ENCODE results near the gene POU3F1. TPM values are rescaled to one million over a fixed set of nuclear protein-coding genes. Genes with fewer than 3 reads are reported as not detected.

Gene POU3F1
- total and polyA plus RNA-seq, 2 donors (not counting 1 experiment from before 2014, with no cell fraction given) = 0.63 to 3.8 TPM

DNA sequence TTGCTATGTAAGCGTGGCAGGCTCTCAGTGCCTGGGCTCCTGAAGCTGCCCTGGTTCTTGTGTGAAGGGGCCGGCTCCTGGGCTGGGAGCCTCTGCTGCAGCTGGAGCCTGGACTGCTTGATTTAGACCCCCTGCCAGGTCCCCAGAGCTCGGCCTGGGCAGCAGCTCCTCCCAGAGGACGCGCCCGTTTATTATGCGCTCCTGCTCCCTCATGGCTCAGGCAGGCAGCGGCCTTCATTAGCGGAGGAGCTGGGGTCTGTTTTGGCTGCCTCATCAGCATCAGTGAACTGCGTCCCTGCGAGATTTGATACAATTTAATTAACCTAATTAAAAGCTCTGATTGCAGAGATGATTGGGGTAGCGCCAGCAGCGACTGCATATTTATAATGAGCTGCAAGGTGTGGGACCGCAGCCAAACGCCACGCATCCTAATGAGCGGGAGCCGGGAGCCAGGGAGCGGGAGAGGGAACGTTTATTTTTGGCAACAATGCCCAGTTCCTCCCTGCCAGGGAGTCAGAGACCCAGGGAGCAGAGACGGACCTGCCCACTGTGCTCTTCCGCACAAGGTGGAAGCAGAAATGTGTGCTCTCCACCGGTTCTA is 17.4 kb downstream of the POU3F1 start:
- peaks cover 19% of the 10 kb centered on the region for H3K4me1 Mint-ChIP-seq
- Histone ChIP-seq H3K36me3 (replicated peaks in 1 of 2; ENCODE audit: control extremely low read depth in 1 of 2, control insufficient read depth in 1 of 2, extremely low read depth in 1 of 2, insufficient read depth in 2 of 2, low read length in 1 of 2) (peaks cover 6 to 14% of the 10 kb centered on the region in 2 experiments), H3K27ac (ENCODE audit: low read length in 2 of 2) (no peak overlapping the region), H3K27me3 (replicated peaks in 1 of 4; ENCODE audit: control extremely low read depth in 1 of 4, control insufficient read depth in 3 of 4, insufficient read depth in 4 of 4, low read length in 3 of 4) (no peaks in the 10 kb centered on the region), H3K4me3 (ENCODE audit: control extremely low read depth in 1 of 5, extremely low read depth in 1 of 5, insufficient read depth in 1 of 5, low read depth in 2 of 5, low read length in 4 of 5) (no peak overlapping the region), H2AFZ (ENCODE audit: insufficient read depth, low read depth, low read length, poor library complexity, severe bottlenecking) (no peak overlapping the region), H3K4me1 (ENCODE audit: control insufficient read depth in 2 of 2, insufficient read depth in 2 of 2, low read length in 2 of 2) (peaks cover 5 to 13% of the 10 kb centered on the region in 2 donors), H3K79me2 (ENCODE audit: control insufficient read depth, insufficient read depth, low read length) (no peaks in the 10 kb centered on the region), H3K9me3 (ENCODE audit: control extremely low read depth in 1 of 3, control insufficient read depth in 2 of 3, insufficient read depth in 1 of 3, low read length in 2 of 3) (no peaks in the 10 kb centered on the region), H3K4me2 (replicated peaks; ENCODE audit: low read depth, low read length, poor library complexity, severe bottlenecking) (no peak overlapping the region), H3K9ac (ENCODE audit: low read length) (no peak overlapping the region), H4K20me1 (ENCODE audit: control insufficient read depth, insufficient read depth, low read length, poor library complexity, severe bottlenecking) (no peaks in the 10 kb centered on the region)
- H3K4me3 Mint-ChIP-seq = no peak overlapping the region
- H3K9me3 Mint-ChIP-seq (ENCODE audit: insufficient read depth) = no peaks in the 10 kb centered on the region
- intact Hi-C loops (cut with micrococcal nuclease) = loop anchor here (5.0 kb wide), 1 partner anchor 473 kb away; no protein-coding TSS in a partner anchor
- CTCF ChIA-PET = interaction anchor here (0.6 to 3.5 kb wide), 6 partner anchors 42 to 803 kb away, joined by 3 to 15 read pairs (median 4); no protein-coding TSS in a partner anchor
- no peak for DNase-seq
- POLR2A ChIA-PET = no interaction called here
- TF ChIP-seq EZH2 (IDR thresholded peaks at IDR 0.05; ENCODE audit: borderline replicate concordance, insufficient read depth, low read depth, low read length, poor library complexity, severe bottlenecking) = no peak
- no peak for TF ChIP-seq CTCF (IDR thresholded peaks at IDR 0.05)
- no peak for ATAC-seq (ENCODE audit: low read depth)
- H3K27me3 Mint-ChIP-seq = peaks cover 7% of the 10 kb centered on the region
- 88% methylated on average over 20 of the region's 23 CpGs for WGBS (ENCODE audit: insufficient coverage)
- H3K27ac Mint-ChIP-seq = no peak overlapping the region

DNA sequence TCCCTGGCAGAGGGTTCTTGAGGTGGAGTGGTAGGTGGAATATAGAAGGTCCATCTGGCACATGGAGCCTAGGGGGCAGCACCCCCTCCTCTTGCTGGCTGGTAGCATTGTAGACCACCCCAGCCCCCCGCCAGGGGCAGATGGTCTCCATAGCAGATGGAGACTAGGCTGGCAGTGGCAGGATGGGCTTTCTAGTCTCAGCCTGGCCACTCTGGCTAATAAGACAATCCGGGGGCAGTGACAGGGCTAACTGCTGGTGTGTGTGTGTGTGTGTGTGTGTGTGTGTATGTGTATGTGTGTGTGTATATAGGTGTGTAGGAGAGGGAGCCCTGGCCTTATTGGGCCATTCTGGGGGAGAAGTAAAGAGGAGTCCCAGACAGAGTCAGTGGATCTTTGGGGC is 17.9 kb downstream of the POU3F1 start:
- H3K4me1 ChIP-seq (ENCODE audit: control insufficient read depth in 2 of 2, insufficient read depth in 2 of 2, low read length in 2 of 2) = peaks cover 5 to 13% of the 10 kb centered on the region in 2 donors
- H3K27ac ChIP-seq (ENCODE audit: low read length in 2 of 2) = no peak overlapping the region
- WGBS (ENCODE audit: insufficient coverage) = 58% methylated on average over 2 of the region's 2 CpGs
- CTCF ChIA-PET = interaction anchor here (0.6 to 3.5 kb wide), 5 partner anchors 12 to 804 kb away, joined by 3 to 15 read pairs (median 3); no protein-coding TSS in a partner anchor
- H3K4me3 ChIP-seq (ENCODE audit: control extremely low read depth in 1 of 5, extremely low read depth in 1 of 5, insufficient read depth in 1 of 5, low read depth in 2 of 5, low read length in 4 of 5) = no peak overlapping the region
- H3K79me2 ChIP-seq (ENCODE audit: control insufficient read depth, insufficient read depth, low read length) = no peaks in the 10 kb centered on the region
- TF ChIP-seq EZH2 (IDR thresholded peaks at IDR 0.05; ENCODE audit: borderline replicate concordance, insufficient read depth, low read depth, low read length, poor library complexity, severe bottlenecking) (no peak), CTCF (IDR thresholded peaks at IDR 0.05) (no peak)
- no peaks in the 10 kb centered on the region for H3K27me3 ChIP-seq (replicated peaks in 1 of 4; ENCODE audit: control extremely low read depth in 1 of 4, control insufficient read depth in 3 of 4, insufficient read depth in 4 of 4, low read length in 3 of 4)
- no peak overlapping the region for H3K4me2 ChIP-seq (replicated peaks; ENCODE audit: low read depth, low read length, poor library complexity, severe bottlenecking)
- Mint-ChIP-seq H3K27ac (no peak overlapping the region), H3K9me3 (ENCODE audit: insufficient read depth) (no peaks in the 10 kb centered on the region), H3K27me3 (peaks cover 5% of the 10 kb centered on the region), H3K4me3 (no peak overlapping the region), H3K4me1 (peaks cover 19% of the 10 kb centered on the region)
- no peaks in the 10 kb centered on the region for H3K9me3 ChIP-seq (ENCODE audit: control extremely low read depth in 1 of 3, control insufficient read depth in 2 of 3, insufficient read depth in 1 of 3, low read length in 2 of 3)
- no peak for DNase-seq
- POLR2A ChIA-PET = no interaction called here
- H2AFZ ChIP-seq (ENCODE audit: insufficient read depth, low read depth, low read length, poor library complexity, severe bottlenecking) = no peak overlapping the region
- intact Hi-C loops (cut with micrococcal nuclease) = loop anchor here (5.0 kb wide), 1 partner anchor 474 kb away; no protein-coding TSS in a partner anchor
- no peaks in the 10 kb centered on the region for H4K20me1 ChIP-seq (ENCODE audit: control insufficient read depth, insufficient read depth, low read length, poor library complexity, severe bottlenecking)
- H3K36me3 ChIP-seq (replicated peaks in 1 of 2; ENCODE audit: control extremely low read depth in 1 of 2, control insufficient read depth in 1 of 2, extremely low read depth in 1 of 2, insufficient read depth in 2 of 2, low read length in 1 of 2) = peaks cover 6 to 19% of the 10 kb centered on the region in 2 experiments
- ATAC-seq (ENCODE audit: low read depth) = no peak
- no peak overlapping the region for H3K9ac ChIP-seq (ENCODE audit: low read length)

All from B cell (primary cell).